Astrocyte (in vitro differentiated cells and primary cell): ENCODE data around the gene USP20. TPM values are rescaled to one million over a fixed set of nuclear protein-coding genes. Genes with fewer than 3 reads are reported as not detected.

Source experiments
- DNase-seq: peaks from one replicate; pipeline ENCODE4 v3.0.0-alpha.2; 2010; ENCODE audit warnings: low read depth
- FAIRE-seq: peaks from 2 replicates; lab custom pipeline; 2011; peaks lifted over from hg19 to GRCh38; lab: Jason Lieb, UNC
- H2AFZ ChIP-seq: 2 replicates; pipeline ENCODE4 v1.6.0; 2012; ENCODE audit warnings: low read depth, low read length, inconsistent platforms
- H3K27ac ChIP-seq: 2 replicates; pipeline ENCODE4 v1.5.1; 2011; ENCODE audit warnings: low read depth, low read length, inconsistent platforms
- H3K27me3 ChIP-seq: 2 replicates; pipeline ENCODE4 v1.6.0; 2011; ENCODE audit warnings: low read length, inconsistent platforms; ENCODE audit not compliant: insufficient read depth
- H3K36me3 ChIP-seq: 2 replicates; pipeline ENCODE4 v1.5.1; 2011; ENCODE audit warnings: low read length, inconsistent platforms; ENCODE audit not compliant: insufficient read depth
- H3K4me1 ChIP-seq: 2 replicates; pipeline ENCODE4 v1.5.1; 2011; ENCODE audit warnings: low read length, inconsistent platforms; ENCODE audit not compliant: insufficient read depth
- H3K4me2 ChIP-seq: 2 replicates; pipeline ENCODE4 v1.6.0; 2012; ENCODE audit warnings: low read length, inconsistent platforms
- H3K4me3 ChIP-seq: 2 replicates; pipeline ENCODE4 v1.5.1; 2011; ENCODE audit warnings: low read depth, mild to moderate bottlenecking, low read length, inconsistent platforms; ENCODE audit not compliant: insufficient read depth
- H3K79me2 ChIP-seq: 2 replicates; pipeline ENCODE4 v1.6.0; 2012; ENCODE audit warnings: mild to moderate bottlenecking, low read length, inconsistent platforms; ENCODE audit not compliant: insufficient read depth
- H3K9ac ChIP-seq: 2 replicates; pipeline ENCODE4 v1.6.0; 2012; ENCODE audit warnings: mild to moderate bottlenecking, low read length, inconsistent platforms
- H3K9me3 ChIP-seq: 2 replicates; pipeline ENCODE4 v1.5.1; 2012; ENCODE audit warnings: low read depth, mild to moderate bottlenecking, low read length, inconsistent platforms; ENCODE audit not compliant: insufficient read depth
- H4K20me1 ChIP-seq: 2 replicates; pipeline ENCODE4 v1.6.0; 2012; ENCODE audit warnings: low read length, inconsistent platforms; ENCODE audit not compliant: insufficient read depth
- H3K27ac Mint-ChIP-seq: one replicate; pipeline ENCODE4 v1.8.0; 2021; ENCODE audit warnings: mild to moderate bottlenecking, mixed read lengths; ENCODE audit not compliant: unreplicated experiment
- H3K27me3 Mint-ChIP-seq: one replicate; pipeline ENCODE4 v1.8.0; 2021; ENCODE audit warnings: low read depth, mixed read lengths; ENCODE audit not compliant: unreplicated experiment
- H3K36me3 Mint-ChIP-seq: one replicate; pipeline ENCODE4 v1.8.0; 2021; ENCODE audit warnings: low read depth, mixed read lengths; ENCODE audit not compliant: unreplicated experiment
- H3K4me1 Mint-ChIP-seq: one replicate; pipeline ENCODE4 v1.8.0; 2021; ENCODE audit warnings: low read depth, mixed read lengths; ENCODE audit not compliant: unreplicated experiment
- H3K4me3 Mint-ChIP-seq: one replicate; pipeline ENCODE4 v1.8.0; 2021; ENCODE audit warnings: mild to moderate bottlenecking, moderate library complexity, mixed read lengths; ENCODE audit not compliant: unreplicated experiment
- H3K9me3 Mint-ChIP-seq: one replicate; pipeline ENCODE4 v1.8.0; 2021; ENCODE audit warnings: mild to moderate bottlenecking, mixed read lengths; ENCODE audit not compliant: unreplicated experiment
- EZH2 ChIP-seq: IDR thresholded peaks from 2 replicates; pipeline ENCODE4 v1.6.1; 2012; ENCODE audit warnings: mild to moderate bottlenecking, low read length, inconsistent platforms; ENCODE audit not compliant: insufficient read depth
- total RNA-seq: library from RNA; stranded (reverse); gene quantifications from 2 replicates; pipeline ENCODE4 v1.2.1, GENCODE V29; 2021
- TF ChIP-seq, protein P1 (sequence below): IDR thresholded peaks from 2 replicates; pipeline ENCODE4 v1.5.1; 2011; ENCODE audit warnings: low read depth, mild to moderate bottlenecking, inconsistent platforms, low read length, moderate library complexity; ENCODE audit not compliant: insufficient read depth

Gene USP20
- total RNA-seq, 1 donor from 2014 or later = 24.1 TPM

DNA sequence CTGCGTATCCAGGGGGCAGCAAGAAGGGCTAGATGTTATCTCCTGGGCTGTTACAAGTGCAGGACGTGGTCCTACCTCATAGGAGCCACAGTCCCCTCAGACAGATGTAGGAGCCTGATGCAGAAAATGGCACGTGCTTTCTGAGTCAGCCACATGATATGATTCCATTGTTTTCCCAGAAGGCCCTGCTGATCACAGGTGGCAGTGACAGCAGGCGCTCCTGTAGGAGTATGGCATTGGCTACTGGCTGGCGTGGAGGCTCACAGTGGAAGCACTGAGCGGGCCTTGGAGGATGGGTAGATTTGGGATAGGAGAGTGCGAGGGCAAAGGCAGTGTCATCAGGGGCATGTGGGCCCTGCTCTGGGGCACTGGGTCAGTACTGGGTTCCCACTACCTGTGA is 21.9 kb downstream of the USP20 start:
- no peaks in the 10 kb centered on the region for H3K9me3 Mint-ChIP-seq
- Histone ChIP-seq H3K9ac (no peak overlapping the region), H3K4me3 (no peak overlapping the region), H3K36me3 (peaks cover 21% of the 10 kb centered on the region), H3K4me2 (no peak overlapping the region), H3K27ac (no peak overlapping the region), H4K20me1 (peaks cover 9% of the 10 kb centered on the region), H3K79me2 (no peaks in the 10 kb centered on the region), H2AFZ (no peak overlapping the region), H3K4me1 (no peaks in the 10 kb centered on the region), H3K27me3 (no peaks in the 10 kb centered on the region), H3K9me3 (no peaks in the 10 kb centered on the region)
- no peaks in the 10 kb centered on the region for H3K27me3 Mint-ChIP-seq
- TF ChIP-seq, protein P1, sequence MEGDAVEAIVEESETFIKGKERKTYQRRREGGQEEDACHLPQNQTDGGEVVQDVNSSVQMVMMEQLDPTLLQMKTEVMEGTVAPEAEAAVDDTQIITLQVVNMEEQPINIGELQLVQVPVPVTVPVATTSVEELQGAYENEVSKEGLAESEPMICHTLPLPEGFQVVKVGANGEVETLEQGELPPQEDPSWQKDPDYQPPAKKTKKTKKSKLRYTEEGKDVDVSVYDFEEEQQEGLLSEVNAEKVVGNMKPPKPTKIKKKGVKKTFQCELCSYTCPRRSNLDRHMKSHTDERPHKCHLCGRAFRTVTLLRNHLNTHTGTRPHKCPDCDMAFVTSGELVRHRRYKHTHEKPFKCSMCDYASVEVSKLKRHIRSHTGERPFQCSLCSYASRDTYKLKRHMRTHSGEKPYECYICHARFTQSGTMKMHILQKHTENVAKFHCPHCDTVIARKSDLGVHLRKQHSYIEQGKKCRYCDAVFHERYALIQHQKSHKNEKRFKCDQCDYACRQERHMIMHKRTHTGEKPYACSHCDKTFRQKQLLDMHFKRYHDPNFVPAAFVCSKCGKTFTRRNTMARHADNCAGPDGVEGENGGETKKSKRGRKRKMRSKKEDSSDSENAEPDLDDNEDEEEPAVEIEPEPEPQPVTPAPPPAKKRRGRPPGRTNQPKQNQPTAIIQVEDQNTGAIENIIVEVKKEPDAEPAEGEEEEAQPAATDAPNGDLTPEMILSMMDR = no peak
- TF ChIP-seq EZH2 = no peak
- FAIRE-seq = no peak
- DNase-seq = no peak
- peaks cover 31% of the 10 kb centered on the region for H3K36me3 Mint-ChIP-seq
- no peak overlapping the region for H3K4me3 Mint-ChIP-seq
- peaks cover 1% of the 10 kb centered on the region for H3K4me1 Mint-ChIP-seq
- no peak overlapping the region for H3K27ac Mint-ChIP-seq

DNA sequence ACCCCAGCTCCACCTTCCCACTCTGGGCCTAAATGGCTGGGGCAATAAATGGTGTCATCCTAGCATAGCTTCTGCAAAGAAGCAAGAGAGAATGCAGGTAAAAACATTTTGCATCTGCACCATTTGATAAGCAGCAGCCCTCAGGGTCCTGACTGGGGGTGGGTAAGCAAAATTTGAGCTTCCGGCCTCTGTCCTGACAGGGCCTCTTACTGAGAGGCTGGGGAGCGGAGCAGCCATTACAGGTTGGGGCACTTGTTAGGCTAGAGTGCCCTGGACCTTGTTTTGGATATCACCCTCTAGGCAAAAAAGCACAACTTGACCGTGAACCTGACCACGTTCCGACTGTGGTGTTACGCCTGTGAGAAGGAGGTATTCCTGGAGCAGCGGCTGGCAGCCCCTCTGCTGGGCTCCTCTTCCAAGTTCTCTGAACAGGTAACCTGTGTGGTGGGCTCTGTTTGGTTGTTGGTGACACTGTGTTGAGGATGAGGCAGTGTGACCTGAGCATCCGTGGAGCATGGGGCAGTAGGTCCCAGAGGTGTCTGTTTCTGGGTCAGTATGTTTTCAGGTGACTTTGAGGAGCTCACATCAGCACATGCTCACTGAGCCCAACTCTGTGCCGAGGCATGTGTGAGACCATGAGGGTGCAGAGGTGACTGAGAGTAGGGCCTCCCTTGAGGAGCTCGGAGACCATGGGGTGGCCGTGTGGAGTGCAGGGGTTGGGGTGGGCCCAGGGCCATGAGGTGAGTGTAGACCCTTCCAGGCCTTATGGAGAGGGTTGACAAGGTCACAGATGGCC is 23.1 kb downstream of the USP20 start:
- DNase-seq = no peak
- peaks cover 17% of the 10 kb centered on the region for H3K36me3 ChIP-seq
- H3K27ac Mint-ChIP-seq = no peak overlapping the region

More for the DNA sequence above, 23.1 kb downstream of the USP20 start:
- Mint-ChIP-seq H3K36me3 (peaks cover 29% of the 10 kb centered on the region), H3K4me1 (peaks cover 1% of the 10 kb centered on the region), H3K9me3 (no peaks in the 10 kb centered on the region), H3K4me3 (no peak overlapping the region), H3K27me3 (no peaks in the 10 kb centered on the region)
- Histone ChIP-seq H2AFZ (no peak overlapping the region), H3K4me2 (no peak overlapping the region), H4K20me1 (peaks cover 5% of the 10 kb centered on the region), H3K4me3 (no peak overlapping the region), H3K27ac (no peak overlapping the region), H3K27me3 (no peaks in the 10 kb centered on the region), H3K9ac (no peak overlapping the region), H3K4me1 (peaks cover 3% of the 10 kb centered on the region), H3K79me2 (no peaks in the 10 kb centered on the region), H3K9me3 (no peaks in the 10 kb centered on the region)
- FAIRE-seq = no peak
- TF ChIP-seq EZH2 = no peak
- TF ChIP-seq, protein P1 = no peak
